ENCODE data around the gene APOBEC3G.
"Not testable (repeated sequence)": the region's sequence is repeated elsewhere in the genome, so short reads cannot be mapped to it uniquely, and the experiment has no call there.

Gene APOBEC3G

DNA sequence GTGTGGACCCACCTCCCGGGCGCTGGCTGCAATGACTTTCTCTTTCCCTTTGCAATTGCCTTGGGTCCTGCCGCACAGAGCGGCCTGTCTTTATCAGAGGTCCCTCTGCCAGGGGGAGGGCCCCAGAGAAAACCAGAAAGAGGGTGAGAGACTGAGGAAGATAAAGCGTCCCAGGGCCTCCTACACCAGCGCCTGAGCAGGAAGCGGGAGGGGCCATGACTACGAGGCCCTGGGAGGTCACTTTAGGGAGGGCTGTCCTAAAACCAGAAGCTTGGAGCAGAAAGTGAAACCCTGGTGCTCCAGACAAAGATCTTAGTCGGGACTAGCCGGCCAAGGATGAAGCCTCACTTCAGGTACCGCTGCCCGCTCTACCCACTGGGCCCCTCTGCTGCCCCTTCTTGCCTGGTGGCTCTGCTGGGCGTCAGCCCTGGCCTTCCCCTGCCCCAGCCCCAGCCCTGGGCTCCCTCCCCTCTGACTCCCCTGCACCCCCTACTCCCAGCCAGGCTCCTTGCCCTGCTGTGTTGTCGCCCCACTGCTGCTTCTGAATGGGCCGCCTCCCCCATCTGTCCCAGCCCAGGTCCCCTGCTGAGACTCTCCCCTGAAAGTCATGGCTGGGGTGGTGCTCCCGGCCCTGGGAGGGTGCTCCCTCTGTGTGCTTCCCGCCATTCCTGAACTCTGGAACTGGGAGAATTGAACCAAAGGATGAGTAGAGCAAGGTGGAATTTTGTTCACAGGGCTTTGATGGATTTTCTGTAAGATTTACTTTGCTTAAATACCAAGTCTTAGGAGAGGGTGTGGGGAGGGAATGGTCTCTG is at the start of gene APOBEC3G:
Gene APOBEC3G, plus strand, starts transcription at position 250 of the 815 bp plus-strand sequence. Its CDS starts 87 bp downstream, at position 337.
- Histone ChIP-seq H3K4me1 (ENCODE audit: control insufficient read depth in 1 of 2, insufficient read depth in 1 of 2, low read depth in 1 of 2, low read length in 1 of 2) (peaks cover 8 to 10% of the 10 kb centered on the region in 2 experiments), H3K4me3 (ENCODE audit: low read depth in 1 of 2, low read length in 1 of 2) (peak within 1 kb of the TSS; percentile 58 to 61)
- not testable (repeated sequence) for H3K27me3 ChIP-seq

DNA sequence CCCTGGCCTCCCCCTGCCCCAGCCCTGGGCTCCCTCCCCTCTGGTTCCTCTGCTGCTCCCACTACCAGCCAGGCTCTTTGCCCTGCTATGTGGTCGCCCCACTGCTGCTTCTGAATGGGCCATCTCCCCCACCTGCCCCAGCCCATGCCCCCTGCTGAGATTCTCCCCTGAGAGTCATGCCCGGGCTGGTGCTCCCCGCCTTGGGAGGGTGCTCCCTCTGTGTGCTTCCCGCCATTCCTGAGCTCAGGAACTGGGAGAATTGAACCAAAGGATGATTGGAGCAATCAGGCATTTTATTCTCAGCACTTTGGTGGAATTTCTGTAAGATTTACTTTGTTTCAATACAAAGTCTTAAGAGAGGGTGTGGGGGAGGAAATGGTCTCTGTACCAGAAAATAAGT is 49.4 kb upstream of the APOBEC3G start:
- H3K27ac ChIP-seq: no peak overlapping the region
- TF ChIP-seq, protein P1, sequence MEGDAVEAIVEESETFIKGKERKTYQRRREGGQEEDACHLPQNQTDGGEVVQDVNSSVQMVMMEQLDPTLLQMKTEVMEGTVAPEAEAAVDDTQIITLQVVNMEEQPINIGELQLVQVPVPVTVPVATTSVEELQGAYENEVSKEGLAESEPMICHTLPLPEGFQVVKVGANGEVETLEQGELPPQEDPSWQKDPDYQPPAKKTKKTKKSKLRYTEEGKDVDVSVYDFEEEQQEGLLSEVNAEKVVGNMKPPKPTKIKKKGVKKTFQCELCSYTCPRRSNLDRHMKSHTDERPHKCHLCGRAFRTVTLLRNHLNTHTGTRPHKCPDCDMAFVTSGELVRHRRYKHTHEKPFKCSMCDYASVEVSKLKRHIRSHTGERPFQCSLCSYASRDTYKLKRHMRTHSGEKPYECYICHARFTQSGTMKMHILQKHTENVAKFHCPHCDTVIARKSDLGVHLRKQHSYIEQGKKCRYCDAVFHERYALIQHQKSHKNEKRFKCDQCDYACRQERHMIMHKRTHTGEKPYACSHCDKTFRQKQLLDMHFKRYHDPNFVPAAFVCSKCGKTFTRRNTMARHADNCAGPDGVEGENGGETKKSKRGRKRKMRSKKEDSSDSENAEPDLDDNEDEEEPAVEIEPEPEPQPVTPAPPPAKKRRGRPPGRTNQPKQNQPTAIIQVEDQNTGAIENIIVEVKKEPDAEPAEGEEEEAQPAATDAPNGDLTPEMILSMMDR (IDR thresholded peaks at IDR 0.05): no peak
- no peak overlapping the region for H3K4me3 ChIP-seq (ENCODE audit: low read depth in 1 of 2, low read length in 1 of 2)
- H3K36me3 ChIP-seq: no peaks in the 10 kb centered on the region
- H3K9me3 ChIP-seq: no peaks in the 10 kb centered on the region
- no peaks in the 10 kb centered on the region for H3K4me1 ChIP-seq (ENCODE audit: control insufficient read depth in 1 of 2, insufficient read depth in 1 of 2, low read depth in 1 of 2, low read length in 1 of 2)
- H3K27me3 ChIP-seq: no peaks in the 10 kb centered on the region

More for the DNA sequence above, at the start of gene APOBEC3G:
- H3K9me3 ChIP-seq: not testable (repeated sequence)
- H3K27ac ChIP-seq: peak within 1 kb of the TSS; percentile 81
- H3K36me3 ChIP-seq: peaks cover 25% of the 10 kb centered on the region

DNA sequence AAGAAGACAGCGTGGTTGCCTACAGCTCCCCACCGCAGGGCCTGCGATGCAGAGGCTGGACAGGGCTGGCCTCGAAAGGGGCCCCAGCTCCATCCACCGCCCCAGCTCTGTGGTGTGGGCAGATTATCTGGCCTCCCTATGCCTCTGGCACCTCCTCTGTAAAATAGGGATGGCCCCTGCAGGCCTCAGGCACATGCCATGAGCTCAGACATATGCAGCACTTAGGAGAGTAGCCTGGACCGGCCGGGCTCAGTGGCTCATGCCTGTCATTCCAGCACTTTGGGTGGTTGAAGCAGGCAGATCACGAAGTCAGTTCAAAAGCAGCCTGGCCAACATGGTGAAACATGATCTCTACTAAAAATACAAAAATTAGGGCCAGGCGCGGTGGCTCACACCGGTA is 48.8 kb upstream of the APOBEC3G start:
- Histone ChIP-seq H3K9me3 (no peaks in the 10 kb centered on the region), H3K36me3 (no peaks in the 10 kb centered on the region), H3K4me3 (ENCODE audit: low read depth in 1 of 2, low read length in 1 of 2) (no peak overlapping the region), H3K4me1 (ENCODE audit: control insufficient read depth in 1 of 2, insufficient read depth in 1 of 2, low read depth in 1 of 2, low read length in 1 of 2) (no peaks in the 10 kb centered on the region), H3K27ac (no peak overlapping the region), H3K27me3 (no peaks in the 10 kb centered on the region)
- TF ChIP-seq, protein P1 (IDR thresholded peaks at IDR 0.05): no peak

DNA sequence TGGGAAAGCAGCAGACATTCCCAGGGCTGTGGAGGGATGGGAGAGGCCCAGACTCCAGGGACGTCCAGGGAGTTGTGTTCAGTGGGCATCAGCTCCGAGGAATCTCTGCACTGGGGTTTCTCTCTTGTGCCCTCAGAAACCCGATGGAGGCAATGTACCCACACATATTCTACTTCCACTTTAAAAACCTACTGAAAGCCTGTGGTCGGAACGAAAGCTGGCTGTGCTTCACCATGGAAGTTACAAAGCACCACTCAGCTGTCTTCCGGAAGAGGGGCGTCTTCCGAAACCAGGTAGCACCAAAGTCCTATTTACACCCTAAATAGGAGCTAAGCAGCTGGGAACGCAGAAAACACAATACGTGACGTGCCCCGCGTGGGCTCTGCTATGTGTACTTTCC is 47.8 kb upstream of the APOBEC3G start:
- no peaks in the 10 kb centered on the region for H3K27me3 ChIP-seq

DNA sequence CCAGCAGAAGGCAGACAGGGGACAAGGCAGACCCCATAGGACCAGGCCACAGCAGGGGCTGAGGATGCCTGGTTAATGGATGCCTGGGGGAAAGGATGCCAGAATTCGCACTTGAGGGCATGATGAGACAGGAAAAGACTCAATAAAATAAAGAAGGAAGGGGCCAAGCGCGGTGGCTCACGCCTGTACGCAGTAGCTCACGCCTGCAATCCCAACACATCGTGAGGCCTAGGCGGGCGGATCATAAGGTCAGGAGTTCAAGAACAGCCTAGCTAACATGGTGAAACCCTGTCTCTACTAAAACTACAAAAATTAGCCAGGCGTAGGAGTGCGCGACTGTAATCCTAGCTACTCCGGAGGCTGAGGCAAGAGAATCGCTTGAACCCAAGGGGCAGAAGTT is 46.4 kb upstream of the APOBEC3G start:
- TF ChIP-seq, protein P1 (IDR thresholded peaks at IDR 0.05): no peak
- Histone ChIP-seq H3K9me3 (no peaks in the 10 kb centered on the region), H3K4me3 (ENCODE audit: low read depth in 1 of 2, low read length in 1 of 2) (no peak overlapping the region), H3K4me1 (ENCODE audit: control insufficient read depth in 1 of 2, insufficient read depth in 1 of 2, low read depth in 1 of 2, low read length in 1 of 2) (no peaks in the 10 kb centered on the region), H3K27me3 (no peaks in the 10 kb centered on the region), H3K27ac (no peak overlapping the region), H3K36me3 (no peaks in the 10 kb centered on the region)

More for the DNA sequence above, 47.8 kb upstream of the APOBEC3G start:
- TF ChIP-seq, protein P1 (IDR thresholded peaks at IDR 0.05): no peak
- Histone ChIP-seq H3K4me1 (ENCODE audit: control insufficient read depth in 1 of 2, insufficient read depth in 1 of 2, low read depth in 1 of 2, low read length in 1 of 2) (no peaks in the 10 kb centered on the region), H3K36me3 (no peaks in the 10 kb centered on the region), H3K4me3 (ENCODE audit: low read depth in 1 of 2, low read length in 1 of 2) (no peak overlapping the region), H3K9me3 (no peaks in the 10 kb centered on the region), H3K27ac (no peak overlapping the region)

DNA sequence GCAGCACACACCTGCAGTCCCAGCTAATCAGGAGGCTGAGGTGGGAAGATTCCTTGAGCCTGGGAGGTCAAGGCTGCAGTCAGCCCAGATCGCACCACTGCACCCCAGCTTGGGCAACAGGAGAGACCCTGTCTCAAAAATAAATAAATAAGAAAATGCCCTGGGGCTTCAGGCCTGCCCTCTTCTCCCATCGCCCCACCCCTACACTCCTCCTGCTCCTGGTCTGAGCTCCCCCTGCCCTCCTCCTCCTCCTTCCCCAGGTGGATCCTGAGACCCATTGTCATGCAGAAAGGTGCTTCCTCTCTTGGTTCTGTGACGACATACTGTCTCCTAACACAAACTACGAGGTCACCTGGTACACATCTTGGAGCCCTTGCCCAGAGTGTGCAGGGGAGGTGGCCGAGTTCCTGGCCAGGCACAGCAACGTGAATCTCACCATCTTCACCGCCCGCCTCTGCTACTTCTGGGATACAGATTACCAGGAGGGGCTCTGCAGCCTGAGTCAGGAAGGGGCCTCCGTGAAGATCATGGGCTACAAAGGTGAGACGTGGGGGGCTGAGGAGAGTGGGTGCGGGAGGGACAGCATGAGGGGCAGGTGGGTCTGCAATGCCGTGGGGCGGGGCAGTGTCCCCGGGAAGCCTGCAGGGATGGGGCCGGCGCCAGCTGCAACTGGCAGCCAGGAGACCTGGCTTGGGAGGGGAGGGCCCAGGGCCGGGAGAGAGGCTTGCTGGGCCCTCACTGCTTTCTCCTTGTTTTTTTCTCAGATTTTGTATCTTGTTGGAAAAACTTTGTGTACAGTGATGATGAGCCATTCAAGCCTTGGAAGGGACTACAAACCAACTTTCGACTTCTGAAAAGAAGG is 45.4 kb upstream of the APOBEC3G start:
- not testable (repeated sequence) for H3K4me3 ChIP-seq (ENCODE audit: low read depth in 1 of 2, low read length in 1 of 2); H3K27me3 ChIP-seq; H3K36me3 ChIP-seq; H3K4me1 ChIP-seq (ENCODE audit: control insufficient read depth in 1 of 2, insufficient read depth in 1 of 2, low read depth in 1 of 2, low read length in 1 of 2); H3K9me3 ChIP-seq; H3K27ac ChIP-seq

DNA sequence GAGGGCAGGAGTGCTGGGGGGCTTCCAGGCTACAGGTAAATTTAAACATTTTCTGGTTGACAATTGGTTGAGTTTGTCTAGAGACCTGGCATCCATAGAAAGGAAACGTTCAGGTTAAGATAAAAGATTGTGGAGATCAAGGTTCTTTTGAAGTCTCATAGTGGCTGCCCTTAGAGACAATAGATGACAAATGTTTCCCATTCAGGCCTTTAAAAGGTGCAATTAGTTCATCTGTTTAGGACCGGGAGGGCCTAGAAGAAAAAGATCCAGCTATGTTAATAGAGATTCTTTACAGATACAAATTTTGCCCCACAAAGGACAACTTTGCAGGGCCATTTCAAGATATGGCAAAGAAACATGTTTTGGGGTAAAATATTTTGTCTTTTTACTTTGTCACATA is 40.0 kb upstream of the APOBEC3G start:
- not testable (repeated sequence) for H3K4me1 ChIP-seq (ENCODE audit: control insufficient read depth in 1 of 2, insufficient read depth in 1 of 2, low read depth in 1 of 2, low read length in 1 of 2); H3K4me3 ChIP-seq (ENCODE audit: low read depth in 1 of 2, low read length in 1 of 2); H3K9me3 ChIP-seq; H3K36me3 ChIP-seq; H3K27ac ChIP-seq; H3K27me3 ChIP-seq
